SKM-1 treated with dmso at 0.1 percent for 144 hours (cell line): ENCODE data around the gene SFTPD.
A peak's percentile ranks its signal among the peaks of the same experiment; 100 is the strongest.
"Not testable (repeated sequence)": the region's sequence is repeated elsewhere in the genome, so short reads cannot be mapped to it uniquely, and the experiment has no call there.

Source experiments
- DNase-seq: peaks from one replicate; lab custom pipeline; 2025; ENCODE audit not compliant: unreplicated experiment; lab: John Stamatoyannopoulos, UW

SFTPD gene

DNA sequence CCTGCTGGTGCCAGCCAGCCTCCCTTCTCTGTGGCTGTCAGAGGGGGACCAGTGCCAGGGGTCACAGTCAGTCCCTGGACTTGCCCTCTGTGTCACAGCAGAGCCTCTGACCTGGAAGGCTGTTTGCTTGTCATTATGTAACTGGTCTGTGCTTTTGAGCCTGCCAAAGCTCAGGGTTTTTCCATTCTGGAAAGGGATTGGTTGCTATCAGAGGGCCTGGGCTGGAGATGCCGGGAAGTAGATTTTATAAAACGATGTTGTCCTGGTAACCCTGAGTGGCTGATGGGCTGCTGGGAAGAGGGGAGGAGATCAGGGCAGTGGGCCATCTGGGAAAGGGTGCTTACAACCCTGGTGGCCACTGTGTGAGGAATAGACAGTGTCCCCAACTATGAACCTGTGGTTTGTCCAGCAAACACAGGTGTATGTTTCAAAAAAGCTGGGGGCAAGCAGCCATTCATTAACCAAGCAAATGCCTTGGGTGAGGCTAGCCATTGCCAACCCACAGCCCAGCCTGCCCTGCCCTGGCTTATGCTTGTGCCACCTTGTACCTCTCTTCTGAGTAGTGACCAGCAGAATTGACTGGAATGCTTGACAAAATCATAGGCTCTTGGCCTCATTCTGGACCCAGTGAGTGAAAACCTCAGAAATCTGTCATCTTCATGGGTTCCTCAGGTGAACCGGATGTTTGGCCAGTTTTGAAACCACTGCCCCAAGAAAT, 21.6 kb downstream of the SFTPD start:
- no peak for DNase-seq

DNA sequence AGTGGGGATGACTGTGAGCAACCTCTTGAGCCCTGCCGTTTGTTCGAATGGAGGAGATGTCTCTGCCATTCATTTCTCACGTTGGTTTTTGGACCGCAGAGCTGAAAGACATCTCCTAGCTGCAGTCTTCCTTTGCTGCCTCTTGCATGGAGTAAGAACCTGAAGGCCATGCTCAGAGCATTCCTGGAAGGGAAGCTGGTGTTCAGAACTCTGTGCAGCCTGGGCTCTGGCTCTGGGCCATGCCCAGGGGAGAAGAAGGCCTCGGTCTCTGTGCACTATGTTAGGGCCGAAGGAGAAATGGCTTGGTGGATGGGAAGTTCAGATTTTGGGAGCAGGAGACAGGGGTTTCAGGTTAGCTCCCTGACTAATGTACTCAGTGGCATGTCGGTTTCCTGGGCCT, 22.9 kb downstream of the SFTPD start:
- DNase-seq = no peak

DNA sequence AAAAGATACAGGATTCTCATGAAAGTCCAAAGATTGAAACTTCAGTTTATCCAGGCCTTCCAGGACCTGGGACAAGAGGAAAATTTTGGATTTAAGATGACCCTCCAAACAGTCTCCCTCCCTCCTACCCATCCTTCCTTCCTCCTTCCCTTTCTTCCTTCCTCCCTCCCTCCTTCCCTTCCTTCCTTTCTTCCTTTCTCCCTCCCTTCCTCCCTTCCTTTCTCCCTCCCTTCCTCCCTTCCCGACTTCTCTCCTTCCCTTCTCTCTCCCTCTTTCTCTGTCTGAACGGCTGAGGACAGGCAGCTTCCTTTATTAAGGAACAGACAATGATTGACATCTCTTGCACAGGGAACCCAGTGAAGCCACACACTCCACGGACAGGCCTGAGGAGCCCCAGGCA, 23.3 kb downstream of the SFTPD start:
- no peak for DNase-seq

DNA sequence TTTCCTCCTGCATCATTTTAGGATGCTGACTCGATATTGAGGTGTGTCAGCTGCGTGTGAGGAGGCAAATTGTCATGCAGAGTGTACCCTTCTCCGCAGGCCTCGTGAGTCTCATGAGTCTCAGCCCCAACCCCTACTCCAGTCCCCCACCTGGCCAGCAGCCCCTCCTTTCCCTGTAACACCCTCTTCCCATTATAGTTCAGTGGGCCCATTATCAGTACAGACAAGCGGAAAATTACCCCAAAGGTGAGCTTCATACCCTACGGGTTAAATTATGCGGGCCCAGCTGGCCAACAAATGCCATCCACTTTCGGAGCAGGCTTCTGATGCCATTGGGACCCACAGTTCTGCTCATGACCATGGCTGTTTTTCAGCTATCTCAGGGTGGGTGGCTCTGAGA, 25.2 kb downstream of the SFTPD start:
- DNase-seq = no peak

DNA sequence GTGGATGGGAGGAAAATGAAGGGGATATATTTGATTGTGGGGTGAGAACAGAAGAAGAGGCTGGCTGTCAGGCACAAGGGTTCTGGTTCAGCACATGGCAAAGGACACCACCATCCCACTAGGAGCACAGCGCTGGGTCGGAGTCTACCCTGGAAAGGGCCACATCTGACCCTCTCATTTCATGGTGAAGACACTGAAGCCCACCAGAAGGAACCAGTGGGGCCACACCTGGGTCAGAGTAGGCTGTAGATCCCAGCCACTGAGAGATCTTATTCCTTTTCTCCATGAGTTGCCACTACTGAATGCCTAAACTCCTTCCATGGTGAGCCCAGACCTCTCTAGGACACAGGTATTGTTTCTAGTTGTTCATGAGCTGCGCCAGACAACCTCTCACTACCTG, 25.8 kb downstream of the SFTPD start:
- no peak for DNase-seq

DNA sequence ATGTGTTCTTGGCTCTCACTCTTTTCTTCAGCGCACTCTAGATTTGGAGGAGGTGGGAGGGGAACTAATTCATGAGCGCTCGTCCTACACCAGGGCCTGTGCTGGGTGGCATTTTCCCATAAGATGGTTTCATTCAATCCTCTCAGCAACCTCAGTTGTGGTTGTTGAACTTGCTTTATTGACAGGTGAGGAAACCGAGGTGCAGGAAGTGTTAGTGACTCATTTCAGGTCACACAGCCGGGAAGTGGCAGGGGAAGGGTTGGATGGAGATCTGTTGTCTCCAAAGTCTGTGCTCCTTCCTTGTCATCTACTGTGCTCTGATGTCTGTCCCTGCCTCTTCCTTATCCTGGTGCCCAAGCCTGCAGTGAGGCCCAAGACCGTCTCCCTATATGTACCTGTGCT, 26.9 kb downstream of the SFTPD start:
- not testable (repeated sequence) for DNase-seq

DNA sequence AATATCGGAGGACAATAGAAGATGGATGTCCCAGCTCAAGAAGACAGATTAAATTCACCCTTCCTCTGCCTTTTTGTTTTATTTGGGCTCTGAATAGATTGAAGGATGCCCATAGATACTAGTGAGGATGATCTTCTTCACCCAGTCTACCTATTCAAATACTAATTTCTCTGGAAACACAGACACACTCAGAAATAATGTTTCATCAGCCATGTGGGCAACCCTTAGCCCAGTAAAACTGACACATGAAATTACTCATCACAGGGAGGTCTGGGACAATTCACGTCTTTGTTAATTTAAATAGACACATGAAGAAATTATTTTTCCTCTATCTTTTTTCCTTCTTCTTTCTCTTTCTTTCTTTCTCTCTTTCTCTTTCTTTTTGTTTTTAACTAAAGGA, 33.1 kb downstream of the SFTPD start:
- DNase-seq = not testable (repeated sequence)

DNA sequence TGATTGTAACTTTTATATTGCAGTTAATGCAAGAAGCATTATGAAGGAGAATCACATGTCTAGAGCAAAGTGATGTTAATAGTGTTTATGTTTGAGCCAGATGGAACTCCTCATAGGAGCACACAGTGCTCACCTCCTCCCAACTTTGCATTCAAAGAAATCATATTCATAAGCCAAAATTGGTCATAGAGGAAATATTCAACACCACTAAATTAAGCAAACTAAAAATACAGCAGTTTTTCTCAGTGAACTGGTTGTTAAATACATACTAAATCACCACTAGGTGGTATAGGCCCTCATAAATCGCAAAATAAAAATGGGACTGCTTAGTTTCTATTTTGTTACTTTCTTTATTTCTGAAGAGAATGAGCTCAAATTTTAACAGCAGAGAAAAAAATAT, 34.4 kb downstream of the SFTPD start:
- DNase-seq = not testable (repeated sequence)

DNA sequence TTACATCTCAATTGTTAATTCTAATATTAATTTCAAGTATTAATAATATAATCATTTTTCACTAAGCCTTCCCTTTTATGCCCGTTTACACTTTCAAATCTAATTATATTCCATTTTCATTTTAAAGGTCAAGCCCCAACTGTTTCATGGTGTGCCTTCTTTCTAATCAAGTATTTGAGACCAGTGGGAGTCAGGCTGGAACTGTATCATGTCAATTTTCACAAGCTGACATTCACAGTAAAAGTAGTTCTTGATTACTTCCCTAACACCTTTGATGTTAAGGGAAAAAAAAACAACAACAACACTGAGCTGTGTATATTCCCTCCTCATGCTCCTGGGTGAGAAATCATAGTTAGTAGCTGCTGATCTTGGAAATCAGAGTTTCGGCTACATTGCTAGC, 38.1 kb downstream of the SFTPD start:
- DNase-seq = no peak

DNA sequence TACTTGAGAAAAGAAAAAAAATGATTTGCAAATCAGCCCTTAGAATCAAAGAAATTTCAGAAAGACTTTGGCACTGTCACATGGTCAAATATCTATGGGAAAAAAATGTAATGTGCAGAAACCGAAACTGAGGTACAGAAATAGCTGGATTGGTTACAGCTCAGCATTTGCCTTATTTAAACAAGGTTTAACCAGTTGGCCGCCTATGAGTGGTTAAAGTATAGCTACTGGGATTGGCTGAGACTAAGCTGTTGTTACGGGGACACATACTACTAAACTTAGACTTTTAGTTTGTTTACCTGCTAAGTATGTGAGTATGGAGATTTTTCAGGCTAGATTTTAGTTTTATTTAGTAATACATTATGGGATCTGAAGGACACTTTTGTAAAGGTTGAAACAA, 38.6 kb downstream of the SFTPD start:
- DNase-seq = no peak

DNA sequence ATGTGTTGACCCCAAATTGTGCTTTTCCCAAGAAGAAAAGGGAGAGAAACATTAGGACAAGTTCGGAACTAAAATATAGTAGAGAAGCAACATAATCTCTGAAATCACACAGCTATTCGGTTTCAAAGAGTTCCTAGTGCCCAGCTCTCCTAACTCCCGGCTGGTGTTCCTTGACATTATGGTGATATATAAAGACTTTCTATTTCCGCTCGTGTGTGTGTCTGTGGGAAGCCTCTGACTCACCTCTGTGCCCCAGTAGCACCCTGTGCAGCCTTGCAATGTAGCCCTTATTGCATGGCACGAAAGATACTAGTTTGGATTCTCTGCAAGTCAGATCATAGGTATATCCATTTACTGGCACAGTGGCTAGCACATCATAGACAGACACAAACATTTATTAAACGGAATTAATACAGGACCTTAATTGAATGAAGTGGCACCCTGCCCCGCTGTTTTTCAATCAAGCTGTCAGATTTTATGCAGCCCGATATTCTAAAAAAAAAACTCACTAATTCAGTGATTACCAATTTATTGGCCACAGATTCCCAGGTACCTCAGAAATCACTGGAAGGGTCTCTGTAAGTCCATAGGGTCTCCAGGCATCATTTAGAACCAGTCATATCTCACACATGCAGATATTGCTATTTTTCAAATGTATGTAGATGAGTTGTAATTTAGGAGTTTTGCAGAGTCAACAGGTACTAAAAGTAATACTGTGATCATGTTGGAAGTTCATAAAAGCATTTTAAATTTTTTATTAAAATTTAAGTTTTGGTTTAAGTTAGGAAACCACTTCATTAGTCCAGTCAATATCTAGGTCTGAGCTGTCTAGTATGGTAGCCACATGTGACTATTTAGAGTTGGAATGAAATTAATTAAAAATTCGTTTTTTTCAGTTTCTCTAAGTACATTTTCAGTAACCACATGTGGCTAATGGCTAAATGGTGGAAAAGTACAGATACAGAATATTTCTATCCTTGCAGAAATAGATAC, 43.3 kb downstream of the SFTPD start:
- DNase-seq = no peak

DNA sequence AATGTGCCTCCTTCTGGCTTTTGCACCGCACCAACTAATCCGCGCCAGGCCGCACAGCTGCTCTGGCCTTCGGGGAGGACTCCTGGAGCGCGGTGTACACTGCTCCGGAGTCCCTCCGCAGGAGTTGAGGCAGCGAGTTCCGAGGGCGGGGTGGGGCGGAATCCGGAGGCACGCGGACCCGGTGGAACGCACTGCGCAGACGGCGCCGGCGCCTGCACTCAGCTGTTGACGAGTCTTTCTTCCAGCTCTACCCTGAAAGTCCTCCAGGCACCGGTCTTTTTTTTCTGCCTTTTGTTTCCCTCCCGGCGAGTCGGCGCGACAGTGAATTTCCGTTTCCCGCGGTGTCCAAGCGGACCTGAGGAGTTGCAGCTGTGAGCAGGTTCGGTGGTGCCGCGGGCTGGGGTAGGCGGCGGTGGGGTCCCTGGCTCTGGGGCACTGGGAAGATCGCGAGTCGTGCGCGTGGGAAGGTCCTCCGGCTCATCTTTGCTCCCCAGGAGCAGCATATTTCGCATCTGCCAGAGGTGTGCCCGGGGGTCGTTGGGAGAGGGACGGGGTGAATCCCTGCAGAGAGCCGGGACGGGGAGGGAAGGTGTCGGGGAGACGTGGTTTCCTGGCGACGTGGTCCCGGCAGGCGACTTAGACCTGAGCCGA, 44.1 kb downstream of the SFTPD start:
- DNase-seq = peak; percentile 27

DNA sequence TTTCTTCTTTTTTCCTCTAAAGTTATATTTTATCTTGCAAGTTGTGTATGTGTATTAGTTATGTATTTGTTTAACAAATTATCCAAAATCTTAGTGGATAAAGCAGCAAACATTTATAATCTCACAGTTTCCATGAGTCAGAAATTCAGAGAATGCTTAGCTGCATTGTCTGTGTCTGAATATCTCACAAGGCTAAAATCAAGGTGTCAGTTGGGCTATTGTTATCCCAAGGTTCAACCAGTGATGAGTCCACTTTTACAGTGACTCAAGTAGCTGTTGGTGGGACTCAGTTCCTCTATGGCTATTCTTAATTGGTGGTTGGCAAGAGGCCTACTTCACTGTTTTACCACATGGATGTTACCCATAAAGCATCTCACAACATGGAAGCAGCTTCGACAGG, 47.3 kb downstream of the SFTPD start:
- not testable (repeated sequence) for DNase-seq

DNA sequence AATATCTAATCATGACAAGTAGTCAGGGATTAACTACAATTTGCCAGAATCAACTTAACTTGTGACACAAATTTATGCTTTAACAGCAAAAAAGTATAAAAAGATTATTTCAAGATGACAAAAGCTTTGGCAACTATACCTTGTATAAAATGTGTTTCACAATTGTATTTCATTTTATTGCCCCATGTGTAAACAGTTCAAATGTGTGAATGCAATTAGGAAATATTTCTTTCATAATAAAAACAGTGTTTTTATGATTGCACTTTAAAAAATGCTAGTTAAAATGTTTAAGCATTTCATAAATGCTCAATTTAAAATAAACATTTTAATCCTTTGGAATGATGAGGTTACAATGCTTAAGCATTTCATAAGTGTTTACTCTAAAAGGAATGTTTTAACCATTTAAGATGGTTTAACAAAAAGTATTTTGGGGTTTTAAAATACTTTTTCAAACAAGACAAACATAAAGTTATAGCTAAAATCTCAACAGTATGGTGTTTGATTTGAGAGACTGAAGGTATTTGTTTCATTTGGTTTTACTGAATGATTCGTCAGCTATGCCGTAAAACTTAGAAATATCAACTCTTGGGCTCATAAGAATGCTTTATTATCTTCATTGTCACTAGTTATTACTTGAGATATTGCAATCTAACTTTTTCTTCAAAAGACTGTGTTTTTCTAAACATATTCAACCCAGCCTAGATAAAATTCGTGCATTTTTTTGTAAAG, 50.1 kb downstream of the SFTPD start:
- DNase-seq = no peak

DNA sequence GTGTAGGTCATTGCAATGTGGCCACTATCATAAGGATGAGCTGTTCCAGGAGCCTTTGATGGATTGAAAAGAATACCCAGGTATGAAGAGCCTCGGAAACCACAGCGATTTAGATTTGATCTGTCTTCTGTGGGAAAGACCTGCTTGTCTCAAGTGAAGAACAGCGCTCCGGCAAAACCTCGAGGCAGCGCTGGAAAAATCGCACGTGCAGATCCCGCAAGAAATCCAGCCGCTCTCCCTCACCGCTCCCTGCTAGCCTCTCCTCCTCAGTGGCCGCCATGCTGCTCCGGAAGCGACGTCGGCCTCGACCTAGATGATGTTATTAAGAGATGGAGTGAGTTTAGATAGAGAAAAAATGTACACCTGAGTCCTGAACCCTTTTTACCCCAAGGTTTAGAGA, 56.0 kb downstream of the SFTPD start:
- not testable (repeated sequence) for DNase-seq

DNA sequence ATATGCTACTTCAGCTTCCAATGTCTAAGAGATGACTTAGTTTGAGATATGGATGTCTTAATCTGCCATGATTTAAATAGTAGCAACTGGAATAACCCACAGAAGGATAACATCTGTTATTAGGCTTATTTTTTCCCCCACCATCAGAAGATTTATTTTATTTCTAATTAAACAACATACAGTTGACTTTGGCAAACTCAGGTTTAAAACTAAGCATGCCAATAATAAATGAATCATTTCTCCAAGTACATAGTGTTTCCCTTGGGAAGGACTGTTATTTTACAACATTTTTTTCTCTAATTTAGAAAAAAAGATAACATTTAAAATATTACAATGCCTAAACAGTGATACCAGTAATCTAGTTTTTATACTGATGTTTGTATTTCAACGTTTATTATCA, 58.4 kb downstream of the SFTPD start:
- DNase-seq = no peak

DNA sequence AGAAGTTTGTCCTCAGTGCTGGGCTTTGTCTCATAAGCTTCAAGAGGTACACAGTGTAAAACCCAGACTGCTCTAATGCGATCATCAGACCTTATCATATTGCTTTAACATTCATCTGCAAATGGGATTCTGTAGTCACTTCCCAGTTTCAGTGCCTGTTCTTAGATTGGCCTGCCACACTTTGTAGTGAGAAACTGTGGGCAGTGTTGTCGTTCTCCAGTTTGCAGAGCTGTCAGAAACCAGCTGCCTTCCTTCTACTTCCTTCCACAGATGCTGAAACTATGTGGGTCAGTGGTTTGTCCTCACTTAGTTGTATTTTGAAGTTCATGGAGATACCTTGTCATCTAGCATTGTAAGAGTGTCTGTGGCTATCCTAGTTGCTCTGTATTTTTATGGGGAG, 59.9 kb downstream of the SFTPD start:
- peak; percentile 13 for DNase-seq
